GM12878 (cell line): ENCODE data around the gene CYSRT1. TPM values are rescaled to one million over a fixed set of nuclear protein-coding genes. Genes with fewer than 3 reads are reported as not detected.
A peak's percentile ranks its signal among the peaks of the same experiment; 100 is the strongest.

ENCODE experiments used
- ATAC-seq: fragments of 200-7000 bp; cut with Tn5 transposase; 3 replicates; pipeline ENCODE4 v1.9.1; 2020; ENCODE audit warnings: mild to moderate bottlenecking, moderate library complexity
- BruUV-seq: library from RNA; stranded (reverse); fragments of 400-500 nt; replicated peaks from 2 replicates; lab custom pipeline; 2021; lab: Mats Ljungman, UMichigan
- CTCF ChIA-PET: fragments of 300-600 bp; sonication (Branson Sonifier 250); formaldehyde crosslinking; extraction: SDS; loops from one replicate; lab custom pipeline; 2021; ENCODE audit warnings: inconsistent platforms; lab: Yijun Ruan, JAX
- POLR2A ChIA-PET: fragments of 350-600 bp; formaldehyde crosslinking; extraction: SDS; loops from one replicate; lab custom pipeline; 2021; ENCODE audit warnings: inconsistent platforms; lab: Charles Lee
- RAD21 ChIA-PET: fragments of 300-600 bp; sonication (Branson Sonifier 250); formaldehyde crosslinking; loops from one replicate; lab custom pipeline; 2023; ENCODE audit warnings: antibody characterized with exemption; ENCODE audit not compliant: unreplicated experiment; lab: Charles Lee
- SMC1A ChIA-PET: fragments of 300-600 bp; sonication (Branson Sonifier 250); formaldehyde crosslinking; loops from one replicate; lab custom pipeline; 2023; ENCODE audit not compliant: unreplicated experiment, uncharacterized antibody; lab: Charles Lee
- DNase-seq: peaks from one replicate; pipeline ENCODE4 v3.0.0-alpha.2; 2011; ENCODE audit warnings: low read depth, low spot score
- FAIRE-seq: peaks from 3 replicates; lab custom pipeline; 2011; peaks lifted over from hg19 to GRCh38; lab: Jason Lieb, UNC
- H2AFZ ChIP-seq: 2 replicates; pipeline ENCODE4 v1.6.0; 2011; ENCODE audit warnings: low read depth, low read length, control low read depth; ENCODE audit not compliant: control insufficient read depth
- H3K27ac ChIP-seq: 2 replicates; pipeline ENCODE4 v1.5.1; 2011; ENCODE audit warnings: control low read depth; ENCODE audit not compliant: control insufficient read depth, insufficient read depth
- H3K27me3 ChIP-seq, 2 experiments: replicated peaks in 1 of 2; 2 replicates each; pipeline versions ENCODE4 v1.6.0 to v1.6.1; 2011; ENCODE audit warnings: low read length in 1 of 2; ENCODE audit not compliant: control insufficient read depth in 2 of 2, insufficient read depth in 2 of 2
- H3K36me3 ChIP-seq, 2 experiments: 2 replicates each; pipeline ENCODE4 v1.5.1; 2011; ENCODE audit warnings: low read length in 1 of 2; ENCODE audit not compliant: control insufficient read depth in 2 of 2, insufficient read depth in 2 of 2
- H3K4me1 ChIP-seq: 2 replicates; pipeline ENCODE4 v1.6.1; 2011; ENCODE audit warnings: mild to moderate bottlenecking, low read length, moderate library complexity, mixed read lengths; ENCODE audit not compliant: control insufficient read depth, insufficient read depth
- H3K4me2 ChIP-seq: 2 replicates; pipeline ENCODE4 v1.6.0; 2011; ENCODE audit warnings: control low read depth; ENCODE audit not compliant: control insufficient read depth, insufficient read depth
- H3K4me3 ChIP-seq: fragments of 200-600 bp; sonication (generic); 2 replicates; pipeline ENCODE4 v1.5.1; 2016
- H3K79me2 ChIP-seq: 2 replicates; pipeline ENCODE4 v1.6.0; 2011; ENCODE audit warnings: low read length; ENCODE audit not compliant: control insufficient read depth, insufficient read depth
- H3K9ac ChIP-seq: 2 replicates; pipeline ENCODE4 v1.8.0; 2011; ENCODE audit warnings: low read length, control low read depth, mixed read lengths; ENCODE audit not compliant: control insufficient read depth, insufficient read depth
- H3K9me3 ChIP-seq: replicated peaks from 3 replicates; pipeline ENCODE4 v1.5.1; 2011; ENCODE audit warnings: mild to moderate bottlenecking, low read length; ENCODE audit not compliant: control insufficient read depth, insufficient read depth
- H4K20me1 ChIP-seq: 2 replicates; pipeline ENCODE4 v1.6.0; 2011; ENCODE audit not compliant: control insufficient read depth, insufficient read depth
- ATF3 ChIP-seq: IDR thresholded peaks from 2 replicates; pipeline ENCODE4 v1.6.1; 2011; ENCODE audit warnings: low read depth, mild to moderate bottlenecking, low read length, moderate library complexity, borderline replicate concordance; ENCODE audit errors: extremely low read depth
- BRCA1 ChIP-seq: IDR thresholded peaks from 2 replicates; pipeline ENCODE4 v1.6.1; 2011; ENCODE audit warnings: low read depth, low read length, improper control_type of control experiment
- POLR2A ChIP-seq: IDR thresholded peaks from 2 replicates; pipeline ENCODE4 v1.6.1; 2011; ENCODE audit warnings: low read depth, mild to moderate bottlenecking, low read length
- RAD21 ChIP-seq: IDR thresholded peaks from 2 replicates; pipeline ENCODE4 v1.6.1; 2011; ENCODE audit warnings: mild to moderate bottlenecking, low read depth, low read length, moderate library complexity; ENCODE audit not compliant: insufficient read depth
- YBX1 ChIP-seq: fragments of 450-650 bp; IDR thresholded peaks from 2 replicates; pipeline ENCODE4 v1.6.1; 2016; ENCODE audit warnings: antibody characterized with exemption
- ZBTB4 ChIP-seq: fragments of 450-650 bp; formaldehyde crosslinking; IDR thresholded peaks from 2 replicates; pipeline ENCODE4 v1.4.0; 2022; ENCODE audit warnings: mild to moderate bottlenecking, moderate library complexity
- WGBS: methylation state at CpG from one replicate; pipeline ENCODE4 v1.1.6; 2016; ENCODE audit warnings: low lambda C conversion rate; ENCODE audit not compliant: insufficient replicate concordance, insufficient coverage; ENCODE audit errors: missing lambda C conversion rate; 5-methylcytosine and 5-hydroxymethylcytosine counted together
- in situ Hi-C: fragments of 300-500 bp; cut with MboI; formaldehyde crosslinking; loops from 9 replicates; pipeline ENCODE4 v1.14.3; 2018; ENCODE audit warnings: mixed read lengths
- intact Hi-C: fragments of 100-400 bp; cut with micrococcal nuclease; formaldehyde crosslinking; loops from one replicate; pipeline ENCODE4 v1.14.2; 2022; ENCODE audit not compliant: unreplicated experiment
- polyA plus RNA-seq, 11 experiments: library from polyadenylated mRNA; depleted of rRNA in 4 of 11; unstranded in 6 of 11; stranded (reverse) in 5 of 11; fragments of >200 nt; fragmentation: Nextera tagmentation in 4 of 11; fragmentation: Illumina TruSeq in 1 of 11; extraction: Ambion mirVana in 4 of 11; extraction: Trizol in 1 of 11; gene quantifications; 1 replicate in 1 of 11; 2 replicates in 10 of 11; pipeline versions ENCODE4 v1.2.1 to v1.2.3, GENCODE V29; 2011 to 2016; ENCODE audit warnings: inconsistent platforms in 2 of 11, missing spikeins in 2 of 11, low read depth in 1 of 11
- total RNA-seq, 4 experiments: library from RNA; depleted of rRNA in 3 of 4; stranded (reverse); fragments of >200 nt in 3 of 4; fragmentation: Illumina TruSeq in 1 of 4; extraction: Trizol in 1 of 4; gene quantifications; 2 replicates each; pipeline versions ENCODE4 v1.2.1 to v1.2.3, GENCODE V29; 2013 to 2021

The CYSRT1 gene
- total and polyA plus RNA-seq, 10 of the 15 experiments (the other 5 are each of a cell fraction or from before 2014, with no cell fraction given), result 0.24 to 3.6 (median 0.97) TPM; not detected in 1

- TF ChIP-seq ZBTB4 (CRISPR knock-in tag), result no peak
- no peak for TF ChIP-seq ATF3
- TF ChIP-seq YBX1, result no peak
Measured at GRCh38 chr9:137264067-137264466, 39.1 kb downstream of the CYSRT1 start (continued).

GRCh38 chr9:137265496-137266161 is 40.7 kb downstream of the CYSRT1 start:
- in situ Hi-C loops, result no loop called here
- 96% methylated on average over 28 of the region's 29 CpGs for WGBS
- no peak overlapping the region for H2AFZ ChIP-seq
- SMC1A ChIA-PET, result no interaction called here
- H3K4me1 ChIP-seq, result peaks cover 17% of the 10 kb centered on the region
- CTCF ChIA-PET, result interaction anchor here (0.7 to 1.8 kb wide), 2 partner anchors 9 to 25 kb away, joined by 4 to 5 read pairs; no protein-coding TSS in a partner anchor
- no peak overlapping the region for H3K4me2 ChIP-seq
- no peaks in the 10 kb centered on the region for H3K27me3 ChIP-seq
- H3K27ac ChIP-seq, result no peak overlapping the region
- DNase-seq (no peak), ATAC-seq (no peak), FAIRE-seq (no peak)
- no peak for TF ChIP-seq BRCA1
- peak; percentile 44; the same call in 1 of the 2 replicates for TF ChIP-seq POLR2A
- no peak for TF ChIP-seq RAD21
- H4K20me1 ChIP-seq, result no peaks in the 10 kb centered on the region
- BruUV-seq, result no TSS peak
- POLR2A ChIA-PET, result no interaction called here
- H3K9me3 ChIP-seq, result no peaks in the 10 kb centered on the region
- no peak overlapping the region for H3K9ac ChIP-seq
- intact Hi-C loops, result no loop called here
- no peak overlapping the region for H3K4me3 ChIP-seq
- H3K36me3 ChIP-seq, result peaks cover 3 to 14% of the 10 kb centered on the region in 2 experiments; a peak in 3 of 4 replicates
- 0 out of 2 replicates have a peak, but pooled peaks cover 2% of the 10 kb centered on the region for H3K79me2 ChIP-seq
- RAD21 ChIA-PET, result no interaction called here
